Esophagus squamous epithelium (tissue), 5 donors: Measurements from ENCODE around the gene CADM1. TPM values are rescaled to one million over a fixed set of nuclear protein-coding genes. Genes with fewer than 3 reads are reported as not detected.

Experiments
- DNase-seq: peaks from one replicate; lab custom pipeline; 2025; lab: John Stamatoyannopoulos, UW
- H3K27ac ChIP-seq, 4 donors: fragments of 200-600 bp; sonication (generic); one replicate each; pipeline ENCODE4 v1.5.1; 2016 to 2019; ENCODE audit warnings: mild to moderate bottlenecking in 1 of 4
- H3K27me3 ChIP-seq, 4 donors: fragments of 200-600 bp; sonication (generic); 1 replicate in 3 of 4; 2 replicates in 1 of 4; pipeline versions ENCODE4 v1.5.1 to v1.6.0; 2017 to 2021; ENCODE audit warnings: antibody characterized with exemption in 1 of 4
- H3K36me3 ChIP-seq, 3 donors: fragments of 200-600 bp; sonication (generic); one replicate each; pipeline ENCODE4 v1.5.1; 2016 to 2019
- H3K4me1 ChIP-seq, 3 donors: fragments of 200-600 bp; sonication (generic); one replicate each; pipeline ENCODE4 v1.5.1; 2017 to 2019
- H3K4me3 ChIP-seq, 4 donors: fragments of 200-600 bp; sonication (generic); 1 replicate in 3 of 4; 2 replicates in 1 of 4; pipeline ENCODE4 v1.5.1; 2016 to 2019; ENCODE audit warnings: mild to moderate bottlenecking in 2 of 4, moderate library complexity in 1 of 4
- H3K9me3 ChIP-seq, 3 donors: fragments of 200-600 bp; sonication (generic); one replicate each; pipeline ENCODE4 v1.5.1; 2016 to 2019
- CTCF ChIP-seq, 6 experiments: fragments of 450-650 bp in 4 of 6; fragments of 200-600 bp in 2 of 6; sonication (generic) in 2 of 6; IDR thresholded peaks; one replicate each; pipeline ENCODE4 v1.5.1; 2016 to 2019; ENCODE audit warnings: antibody characterized with exemption in 6 of 6, mild to moderate bottlenecking in 4 of 6, moderate library complexity in 4 of 6
- POLR2A ChIP-seq, 4 donors: fragments of 450-650 bp; IDR thresholded peaks; one replicate each; pipeline ENCODE4 v1.6.1; 2017; ENCODE audit warnings: antibody characterized with exemption in 4 of 4, mild to moderate bottlenecking in 4 of 4, moderate library complexity in 3 of 4
- WGBS, 2 donors: methylation state at CpG; one replicate each; pipeline ENCODE4 v1.1.5; 2018; 5-methylcytosine and 5-hydroxymethylcytosine counted together
- intact Hi-C: fragments of 100-400 bp; cut with DNase I; formaldehyde crosslinking; loops from one replicate; pipeline ENCODE4 v1.15.0; 2022
- total RNA-seq, 4 donors: library from RNA; depleted of rRNA; stranded (reverse); fragments of >200 nt; gene quantifications; one replicate each; pipeline ENCODE4 v1.1.0, GENCODE V29; 2016
- donor health status: DM: yes; HTN: yes; CAD: no.

CADM1 gene
- total RNA-seq, 4 donors from 2014 or later: 1.7 to 15.1 (median 8.3) TPM

DNA sequence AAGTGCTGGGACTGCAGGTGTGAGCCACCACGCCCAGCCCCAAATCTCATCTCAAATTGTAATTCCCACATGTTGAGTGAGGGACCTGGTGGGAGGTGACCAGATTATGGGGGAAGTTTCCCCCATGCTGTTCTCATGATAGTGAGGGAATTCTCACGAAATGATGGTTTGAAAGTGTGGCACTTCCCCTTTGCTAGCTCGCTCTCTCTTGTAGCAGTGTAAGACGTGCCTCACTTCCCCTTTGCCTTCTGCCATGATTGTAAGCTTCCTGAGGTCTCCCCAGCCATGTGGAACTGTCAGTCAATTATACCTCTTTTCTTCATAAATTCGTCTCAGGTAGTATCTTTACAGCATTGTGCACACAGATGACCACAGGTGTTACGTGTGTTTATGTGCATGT is 357.8 kb downstream of the CADM1 start:
- TF ChIP-seq CTCF (IDR thresholded peaks at IDR 0.05) (no peak), POLR2A (IDR thresholded peaks at IDR 0.05) (no peak)
- Histone ChIP-seq H3K9me3 (no peaks in the 10 kb centered on the region), H3K27me3 (no peaks in the 10 kb centered on the region), H3K27ac (no peak overlapping the region), H3K4me3 (no peak overlapping the region), H3K4me1 (no peaks in the 10 kb centered on the region), H3K36me3 (no peaks in the 10 kb centered on the region)
- no peak for DNase-seq
- WGBS, 2 donors: 64 to 85% methylated on average over 5 to 6 of the region's 6 CpGs
- intact Hi-C loops: no loop called here

- TF ChIP-seq CTCF (IDR thresholded peaks at IDR 0.05): no peak
- no peak for TF ChIP-seq POLR2A (IDR thresholded peaks at IDR 0.05)
- Histone ChIP-seq H3K36me3 (no peaks in the 10 kb centered on the region), H3K4me1 (no peaks in the 10 kb centered on the region), H3K4me3 (no peak overlapping the region), H3K27ac (no peak overlapping the region), H3K27me3 (no peaks in the 10 kb centered on the region), H3K9me3 (no peaks in the 10 kb centered on the region)
- WGBS, 2 donors: 60 to 70% methylated on average over 2 of the region's 8 CpGs
- intact Hi-C loops: no loop called here
- DNase-seq: no peak
Measured at GRCh38 chr11:115145324-115145723, 358.9 kb downstream of the CADM1 start.

DNA sequence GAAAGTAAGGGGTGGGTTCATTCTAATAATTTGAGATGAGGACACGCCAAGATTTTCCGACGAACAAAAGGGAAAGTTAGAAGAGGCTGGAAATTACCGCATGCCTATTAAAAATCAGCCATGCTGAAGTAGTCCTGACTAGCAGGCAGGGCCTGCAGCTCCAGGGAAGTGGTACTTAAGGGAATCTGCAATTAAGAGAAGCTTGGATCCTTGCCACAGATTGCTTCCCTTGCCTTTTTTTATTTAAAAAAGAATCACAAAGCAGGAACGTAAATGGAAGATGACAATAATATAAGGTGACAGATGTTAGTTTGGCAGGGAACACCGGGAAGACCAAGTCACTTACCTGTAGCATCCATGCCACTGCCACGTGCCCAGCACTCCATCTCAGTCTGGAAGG is 359.3 kb downstream of the CADM1 start:
- TF ChIP-seq POLR2A (IDR thresholded peaks at IDR 0.05) (no peak), CTCF (IDR thresholded peaks at IDR 0.05) (no peak)
- intact Hi-C loops: no loop called here
- DNase-seq: no peak
- 64 to 73% methylated on average over 7 of the region's 7 CpGs for WGBS, 2 donors
- H3K36me3 ChIP-seq: no peaks in the 10 kb centered on the region
- no peaks in the 10 kb centered on the region for H3K4me1 ChIP-seq
- H3K9me3 ChIP-seq: no peaks in the 10 kb centered on the region
- no peak overlapping the region for H3K4me3 ChIP-seq
- peaks cover 0 to 4% (median 0%) of the 10 kb centered on the region in 4 donors for H3K27me3 ChIP-seq
- no peak overlapping the region for H3K27ac ChIP-seq

GRCh38 chr11:115144014-115144413 is 360.2 kb downstream of the CADM1 start:
- Histone ChIP-seq H3K27me3 (peaks cover 0 to 7% (median 0%) of the 10 kb centered on the region in 4 donors), H3K9me3 (no peaks in the 10 kb centered on the region), H3K4me3 (no peak overlapping the region), H3K4me1 (no peaks in the 10 kb centered on the region), H3K36me3 (no peaks in the 10 kb centered on the region), H3K27ac (no peak overlapping the region)
- TF ChIP-seq POLR2A (IDR thresholded peaks at IDR 0.05) (no peak), CTCF (IDR thresholded peaks at IDR 0.05) (no peak)
- WGBS, 2 donors: 78 to 96% methylated on average over 3 to 5 of the region's 5 CpGs
- intact Hi-C loops: no loop called here
- no peak for DNase-seq

- 87 to 90% methylated on average over 11 of the region's 13 CpGs for WGBS, 2 donors
- Histone ChIP-seq H3K9me3 (no peaks in the 10 kb centered on the region), H3K27me3 (peaks cover 0 to 7% (median 0%) of the 10 kb centered on the region in 4 donors), H3K36me3 (no peaks in the 10 kb centered on the region), H3K27ac (no peak overlapping the region), H3K4me1 (no peaks in the 10 kb centered on the region), H3K4me3 (no peak overlapping the region)
- intact Hi-C loops: no loop called here
- no peak for DNase-seq
- no peak for TF ChIP-seq POLR2A (IDR thresholded peaks at IDR 0.05)
- TF ChIP-seq CTCF (IDR thresholded peaks at IDR 0.05): no peak
Measured at GRCh38 chr11:115141231-115142114, 362.7 kb downstream of the CADM1 start.
